ENCODE measurements around the gene MESP2. TPM values are rescaled to one million over a fixed set of nuclear protein-coding genes. Genes with fewer than 3 reads are reported as not detected.

The MESP2 gene
- total RNA-seq, 2 donors from 2014 or later = 0.32 to 0.38 TPM

GRCh38 chr15:89751748-89752147 is 24.4 kb upstream of the MESP2 start:
- intact Hi-C loops (cut with DNase I) = loop anchor here in 1 of 2 donors (10.0 kb wide), 1 partner anchor 483 kb away; the partner anchor contains the start of genes CIB1 and GDPGP1
- no peak for DNase-seq (ENCODE audit: low spot score)

DNA sequence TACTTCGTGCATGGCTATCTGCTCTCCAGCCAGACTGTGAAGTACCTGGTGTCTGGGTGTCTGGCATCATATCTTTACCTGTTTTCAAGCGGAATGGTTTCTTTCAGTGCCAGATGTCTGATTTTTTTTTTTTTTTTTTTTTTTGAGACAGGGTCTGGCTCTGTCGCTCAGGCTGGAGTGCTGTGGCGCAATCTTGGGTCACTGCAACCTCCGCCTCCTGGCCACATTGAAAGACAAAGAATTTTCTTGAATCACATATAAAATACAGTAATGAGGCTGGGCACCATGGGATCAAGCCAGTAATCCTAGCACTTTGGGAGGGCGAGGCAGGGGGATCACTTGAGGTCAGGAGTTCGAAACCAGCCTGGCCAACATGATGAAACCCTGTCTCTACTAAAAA is 22.3 kb upstream of the MESP2 start:
- no peak for DNase-seq (ENCODE audit: low spot score)
- intact Hi-C loops (cut with DNase I) = loop anchor here in 1 of 2 donors (10.0 kb wide), 1 partner anchor 481 kb away; the partner anchor contains the start of genes CIB1 and GDPGP1

- intact Hi-C loops (cut with DNase I) = loop anchor here in 1 of 2 donors (10.0 kb wide), 1 partner anchor 480 kb away; the partner anchor contains the start of genes CIB1 and GDPGP1
- no peak for DNase-seq (ENCODE audit: low spot score)
Measured at GRCh38 chr15:89754361-89755154, 21.6 kb upstream of the MESP2 start.

DNA sequence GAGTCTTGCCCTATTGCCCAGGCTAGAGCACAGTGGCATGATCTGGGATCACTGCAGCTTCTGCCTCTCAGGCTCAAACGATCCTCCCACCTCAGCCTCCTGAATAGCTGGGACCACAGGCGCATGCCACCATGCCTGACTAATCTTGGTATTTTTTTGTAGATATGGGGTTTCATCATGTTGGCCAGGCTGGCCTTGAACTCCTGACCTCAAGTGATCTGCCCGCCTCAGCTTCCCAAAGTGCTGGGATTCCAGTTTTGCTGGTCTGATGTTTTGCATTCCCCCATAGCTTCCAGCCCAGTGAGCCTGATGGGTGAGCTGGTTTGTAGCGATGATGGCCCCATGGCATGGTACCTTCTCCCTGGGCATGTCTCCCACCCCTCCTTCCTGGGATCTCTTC is 20.4 kb upstream of the MESP2 start:
- intact Hi-C loops (cut with DNase I) = loop anchor here in 1 of 2 donors (10.0 kb wide), 1 partner anchor 479 kb away; the partner anchor contains the start of genes CIB1 and GDPGP1
- no peak for DNase-seq (ENCODE audit: low spot score)

- intact Hi-C loops (cut with DNase I) = loop anchor here in 1 of 2 donors (10.0 kb wide), 1 partner anchor 478 kb away; the partner anchor contains the start of genes CIB1 and GDPGP1
- DNase-seq (ENCODE audit: low spot score) = no peak
Measured at GRCh38 chr15:89756897-89757296, 19.2 kb upstream of the MESP2 start.

DNA sequence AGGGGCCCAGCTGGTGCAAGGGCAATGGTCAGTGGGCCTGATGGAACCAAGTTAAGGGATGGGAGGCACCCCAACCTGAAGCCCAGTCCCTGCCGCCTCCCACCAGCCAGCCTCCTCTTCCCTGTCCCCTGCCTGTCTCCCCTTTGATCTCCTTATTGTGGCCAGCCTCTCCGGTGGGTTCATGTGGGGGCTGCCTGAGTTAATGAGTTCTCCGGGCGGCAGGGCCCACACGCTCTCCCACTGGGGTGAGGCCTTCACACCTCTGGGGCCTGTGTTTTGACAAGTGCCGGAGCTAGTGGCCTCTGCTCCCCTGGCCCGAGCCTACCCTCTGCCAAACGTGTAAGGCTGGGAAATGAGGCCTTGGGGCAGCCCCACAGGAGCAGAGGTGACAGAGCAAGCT is 17.8 kb upstream of the MESP2 start:
- intact Hi-C loops (cut with DNase I) = loop anchor here in 1 of 2 donors (10.0 kb wide), 1 partner anchor 477 kb away; the partner anchor contains the start of genes CIB1 and GDPGP1

DNA sequence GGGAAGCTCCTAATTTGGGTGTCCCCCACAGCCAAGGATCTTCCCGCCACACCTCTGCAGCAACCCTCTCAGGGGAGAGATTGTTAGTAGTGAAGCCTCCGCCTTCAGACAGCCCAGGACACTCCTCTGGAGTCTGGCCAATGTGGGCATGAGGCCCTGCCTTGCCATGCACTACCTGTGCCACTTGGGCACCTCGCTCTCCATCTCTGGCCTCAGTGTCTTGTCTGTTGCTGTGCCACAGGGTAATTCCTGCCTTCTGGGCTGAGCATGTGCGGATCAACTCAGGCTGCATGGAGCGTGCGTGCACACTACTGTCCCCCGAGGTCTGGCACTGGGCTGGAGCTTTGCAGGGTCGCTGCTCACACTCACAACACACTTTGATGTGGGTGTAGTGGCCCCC is 17.2 kb upstream of the MESP2 start:
- intact Hi-C loops (cut with DNase I) = loop anchor here in 1 of 2 donors (10.0 kb wide), 1 partner anchor 476 kb away; the partner anchor contains the start of genes CIB1 and GDPGP1
- DNase-seq (ENCODE audit: low spot score) = no peak

More for the DNA sequence above, 17.8 kb upstream of the MESP2 start:
- no peak for DNase-seq (ENCODE audit: low spot score)

GRCh38 chr15:89759835-89760234 is 16.3 kb upstream of the MESP2 start:
- DNase-seq (ENCODE audit: low spot score) = no peak
- intact Hi-C loops (cut with DNase I) = loop anchor here (2.0 to 10.0 kb wide), 3 partner anchors 112 to 475 kb away; partner anchors contain the start of genes CIB1 (in 1 of the 2) and GDPGP1 (in 1 of the 2)

GRCh38 chr15:89760303-89761008 is 15.7 kb upstream of the MESP2 start:
- intact Hi-C loops (cut with DNase I) = loop anchor here (2.0 to 5.0 kb wide), 2 partner anchors 112 to 114 kb away; no protein-coding TSS in a partner anchor
- DNase-seq (ENCODE audit: low spot score) = peak; percentile 95

DNA sequence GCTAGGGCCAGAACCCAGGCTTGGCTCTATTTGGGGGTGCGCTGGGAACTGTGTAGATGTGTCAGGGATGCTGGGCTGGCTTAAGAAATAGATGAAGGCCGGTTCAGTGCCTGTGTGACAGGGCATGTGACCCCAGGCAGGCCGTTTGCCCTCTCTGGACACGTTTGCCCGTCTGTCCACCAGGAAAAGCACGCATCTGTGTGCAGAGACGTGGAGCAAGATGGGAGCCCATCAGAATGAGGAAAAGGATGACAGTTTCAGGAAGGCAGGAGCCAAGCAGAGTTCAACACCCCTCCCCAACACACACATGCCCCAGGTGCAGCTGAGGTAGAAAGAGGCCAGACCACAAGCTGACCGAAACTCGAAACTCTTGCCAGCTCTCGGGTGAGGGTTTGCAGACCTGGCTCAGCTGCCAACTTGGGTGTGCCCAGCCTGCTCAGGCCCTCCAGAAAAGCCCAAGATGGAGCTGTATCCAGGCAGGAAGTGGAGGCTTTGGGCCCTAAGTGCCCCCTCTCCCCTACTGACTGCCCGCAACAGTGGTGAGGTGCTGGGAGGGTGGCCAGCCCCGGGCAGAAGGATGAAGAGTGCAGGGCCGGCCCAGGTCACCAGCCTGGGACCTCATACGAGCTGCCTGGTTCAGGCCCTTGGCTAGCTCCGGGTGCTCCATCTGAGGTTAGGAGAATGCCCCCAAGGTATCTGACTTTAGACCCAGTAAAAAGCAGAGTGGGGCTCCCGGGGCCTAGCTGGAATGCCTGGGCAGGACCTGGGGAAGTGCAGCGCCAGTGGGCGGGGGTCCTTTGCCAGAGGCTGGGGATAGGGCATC is 14.9 kb upstream of the MESP2 start:
- intact Hi-C loops (cut with DNase I) = loop anchor here (2.0 to 5.0 kb wide), 2 partner anchors 111 to 114 kb away; no protein-coding TSS in a partner anchor
- DNase-seq (ENCODE audit: low spot score) = peak; percentile 73

DNA sequence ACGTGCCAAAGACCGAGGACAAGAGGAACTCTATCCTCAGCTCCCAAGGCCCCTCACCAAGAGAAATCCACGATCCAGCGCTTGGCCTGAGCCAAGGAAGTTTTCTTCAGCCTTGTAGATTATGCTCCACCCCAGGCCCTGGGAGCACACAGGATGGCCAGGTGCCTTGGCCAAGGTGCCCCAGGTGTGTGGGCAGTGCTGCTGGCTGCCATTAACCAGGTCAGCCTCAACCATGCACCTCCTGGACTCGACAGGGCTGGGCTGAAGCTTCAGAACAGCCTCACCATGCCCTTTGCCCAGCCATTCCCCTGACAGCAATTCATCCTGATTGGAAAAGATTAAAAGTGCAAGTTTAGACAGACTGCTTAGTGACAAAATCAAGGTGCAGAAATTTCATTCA is 14.2 kb upstream of the MESP2 start:
- peak; percentile 54 for DNase-seq (ENCODE audit: low spot score)

DNA sequence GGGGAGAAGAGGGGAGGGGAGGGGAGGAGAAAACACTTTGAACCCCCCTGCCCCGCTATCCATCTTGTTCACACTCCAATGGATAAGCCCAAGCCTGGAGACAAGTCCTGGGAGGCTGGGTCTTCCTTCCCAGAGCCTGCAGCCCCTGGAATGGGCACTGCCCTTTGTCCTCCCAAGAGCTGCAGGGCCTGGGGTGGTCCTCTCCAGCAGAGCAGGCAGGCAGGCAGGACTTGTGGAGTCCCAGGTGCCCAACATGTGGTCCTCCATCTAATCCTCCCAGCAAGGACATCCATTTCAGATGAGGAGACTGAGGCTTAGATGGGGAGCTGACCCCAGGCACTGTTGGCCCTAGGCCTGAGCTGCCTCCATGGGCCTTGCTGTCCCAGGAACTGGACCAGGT is 10.4 kb upstream of the MESP2 start:
- peak; percentile 61 for DNase-seq (ENCODE audit: low spot score)
- intact Hi-C loops (cut with DNase I) = no loop called here

More for the DNA sequence above, 14.2 kb upstream of the MESP2 start:
- intact Hi-C loops (cut with DNase I) = loop anchor here (2.0 to 5.0 kb wide), 2 partner anchors 110 to 113 kb away; no protein-coding TSS in a partner anchor

GRCh38 chr15:89766357-89767311 is 9.5 kb upstream of the MESP2 start:
- intact Hi-C loops (cut with DNase I) = no loop called here
- DNase-seq (ENCODE audit: low spot score) = peak; percentile 80

DNA sequence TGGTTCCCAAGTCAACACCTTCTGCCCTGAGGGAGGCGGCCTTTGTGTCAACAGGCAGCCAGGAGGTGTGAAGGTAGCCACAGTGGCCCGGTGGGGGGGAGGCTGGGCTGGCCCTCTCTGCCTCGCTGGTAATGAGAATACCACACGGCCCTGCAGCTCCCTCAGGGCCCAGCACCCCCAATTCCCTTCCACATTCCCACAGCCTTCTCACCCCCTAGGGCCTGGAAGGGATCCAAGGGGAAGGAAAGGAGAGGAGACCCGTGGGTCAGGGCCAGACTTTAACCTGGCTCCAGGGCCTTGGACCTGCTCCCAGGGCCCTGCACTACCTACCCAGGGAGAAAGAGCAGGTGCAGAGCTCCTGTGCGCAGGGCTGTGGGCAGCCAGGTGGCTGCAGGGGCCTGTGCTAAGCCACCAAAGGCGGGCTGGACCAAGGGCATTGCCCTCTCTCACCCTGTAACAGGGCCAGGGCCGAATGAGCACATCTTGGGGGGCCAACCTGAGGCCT is 8.7 kb upstream of the MESP2 start:
- DNase-seq (ENCODE audit: low spot score) = peak; percentile 42
- intact Hi-C loops (cut with DNase I) = no loop called here

DNA sequence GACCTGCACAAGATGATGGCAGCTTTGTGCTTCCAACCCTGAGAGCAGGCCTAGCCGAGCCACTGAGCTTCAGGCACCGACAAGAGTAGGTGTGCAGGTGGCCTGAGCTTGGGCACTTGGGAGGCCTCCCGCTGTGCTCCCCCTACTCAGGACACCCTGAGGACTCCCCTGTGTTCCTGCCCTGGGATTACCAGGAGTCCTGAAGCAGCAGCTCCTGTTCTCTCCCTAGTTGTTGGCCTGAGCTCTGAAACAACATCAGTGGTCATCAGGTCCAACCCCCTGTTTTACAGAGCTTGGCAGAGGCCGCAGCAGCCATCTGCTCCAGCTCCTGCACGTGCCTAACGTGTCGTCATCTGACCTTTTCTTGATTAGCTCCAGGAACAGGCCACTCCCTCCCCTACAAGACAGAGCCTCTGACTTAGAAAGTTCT is 8.0 kb upstream of the MESP2 start:
- intact Hi-C loops (cut with DNase I) = no loop called here
- peak; percentile 86 for DNase-seq (ENCODE audit: low spot score)

DNA sequence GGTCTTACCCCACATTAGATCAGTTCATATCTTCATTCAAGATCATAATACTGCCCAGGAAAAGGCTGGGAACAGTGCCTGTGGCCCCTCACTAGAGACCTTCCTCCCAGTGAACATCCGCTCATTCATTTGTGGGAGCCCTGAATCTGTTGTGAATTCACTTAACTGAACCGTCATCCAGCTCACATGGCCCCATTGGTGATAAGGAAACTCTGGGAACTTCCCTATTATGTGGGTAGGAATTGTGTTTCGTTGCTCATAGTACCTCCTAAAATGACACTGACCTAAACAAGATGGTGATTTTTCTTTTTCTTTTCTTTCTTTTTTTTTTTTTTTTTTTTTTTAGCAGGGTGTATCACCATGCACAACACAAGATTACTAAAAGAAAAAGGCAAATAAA is 6.8 kb upstream of the MESP2 start:
- intact Hi-C loops (cut with DNase I) = no loop called here
- DNase-seq (ENCODE audit: low spot score) = no peak

- intact Hi-C loops (cut with DNase I) = no loop called here
- peak; percentile 30 for DNase-seq (ENCODE audit: low spot score)
Measured at GRCh38 chr15:89770041-89770440, 6.1 kb upstream of the MESP2 start.

All from posterior vena cava (tissue), 2 donors.